HepG2 (cell line): ENCODE data around the gene ASAP2. TPM values are rescaled to one million over a fixed set of nuclear protein-coding genes. Genes with fewer than 3 reads are reported as not detected.
A peak's percentile ranks its signal among the peaks of the same experiment; 100 is the strongest.

ENCODE experiments used
- EED ChIP-seq: sonication (generic); formaldehyde crosslinking; IDR thresholded peaks from 2 replicates; pipeline ENCODE4 v1.5.0; 2020; ENCODE audit warnings: mild to moderate bottlenecking, missing genetic modification reagents
- HDAC2 ChIP-seq: sonication (generic); formaldehyde crosslinking; IDR thresholded peaks from 2 replicates; pipeline ENCODE4 v1.4.0; 2020; ENCODE audit warnings: missing genetic modification reagents
- HOXA7 ChIP-seq: sonication (generic); formaldehyde crosslinking; IDR thresholded peaks from 2 replicates; pipeline ENCODE4 v1.8.1; 2022; ENCODE audit warnings: mild to moderate bottlenecking, missing genetic modification reagents, moderate library complexity
- NFRKB ChIP-seq: fragments of 450-650 bp; IDR thresholded peaks from 2 replicates; pipeline ENCODE4 v1.6.1; 2017
- SMAD1 ChIP-seq: sonication (generic); formaldehyde crosslinking; IDR thresholded peaks from 2 replicates; pipeline ENCODE4 v1.4.0; 2020; ENCODE audit warnings: missing genetic modification reagents, low read depth, mild to moderate bottlenecking, borderline replicate concordance
- XRCC5 ChIP-seq: fragments of 200-400 bp; formaldehyde crosslinking; optimal IDR thresholded peaks from 2 replicates; pipeline ENCODE3; 2017; ENCODE audit warnings: mild to moderate bottlenecking, low read length
- ZNF430 ChIP-seq: sonication (generic); formaldehyde crosslinking; IDR thresholded peaks from 2 replicates; pipeline ENCODE4 v1.9.0; 2021; ENCODE audit warnings: mild to moderate bottlenecking, missing genetic modification reagents
- ZNF546 ChIP-seq: sonication (generic); formaldehyde crosslinking; conservative IDR thresholded peaks from 2 replicates; pipeline ENCODE4 v1.8.1; 2023; ENCODE audit warnings: mild to moderate bottlenecking, missing genetic modification reagents
- ZNF558 ChIP-seq: sonication (generic); formaldehyde crosslinking; IDR thresholded peaks from 2 replicates; pipeline ENCODE4 v1.9.0; 2022; ENCODE audit warnings: mild to moderate bottlenecking, missing genetic modification reagents, borderline replicate concordance
- ZNF782 ChIP-seq: sonication (generic); formaldehyde crosslinking; IDR thresholded peaks from 2 replicates; pipeline ENCODE4 v1.4.0; 2020; ENCODE audit warnings: missing genetic modification reagents, mild to moderate bottlenecking, borderline replicate concordance
- polyA plus RNA-seq, 8 experiments: library from polyadenylated mRNA; depleted of rRNA in 3 of 8; stranded (reverse) in 7 of 8; unstranded in 1 of 8; fragments of >200 nt; fragmentation: Illumina TruSeq in 4 of 8; extraction: Trizol in 4 of 8; gene quantifications; 2 replicates each; pipeline versions ENCODE4 v1.2.1 to v1.2.3, GENCODE V29; 2011 to 2016; ENCODE audit warnings: low read depth in 4 of 8, missing spikeins in 1 of 8, mixed read lengths in 1 of 8; ENCODE audit not compliant: insufficient read depth in 1 of 8
- total RNA-seq, 5 experiments: library from RNA; depleted of rRNA; stranded (reverse); fragments of >200 nt; fragmentation: Illumina TruSeq; extraction: Trizol; gene quantifications; 2 replicates each; pipeline ENCODE4 v1.2.3, GENCODE V29; 2016; ENCODE audit warnings: low read depth in 1 of 5
- TF ChIP-seq, protein P1 (sequence below): sonication (generic); formaldehyde crosslinking; IDR thresholded peaks from 2 replicates; pipeline ENCODE4 v1.5.0; 2020; ENCODE audit warnings: mild to moderate bottlenecking, missing genetic modification reagents, borderline replicate concordance
- TF ChIP-seq, protein P2 (sequence below): sonication (generic); formaldehyde crosslinking; IDR thresholded peaks from 2 replicates; pipeline ENCODE4 v1.5.1; 2020; ENCODE audit warnings: mild to moderate bottlenecking, missing genetic modification reagents, moderate library complexity
- TF ChIP-seq, protein P3 (sequence below): IDR thresholded peaks from 2 replicates; pipeline ENCODE4 v1.6.1; 2016; ENCODE audit warnings: low read depth, borderline replicate concordance

ASAP2 gene
- total and polyA plus RNA-seq, 2 of the 13 experiments (the other 11 are each of a cell fraction or from before 2014, with no cell fraction given) = 7.3 to 22.3 TPM

DNA sequence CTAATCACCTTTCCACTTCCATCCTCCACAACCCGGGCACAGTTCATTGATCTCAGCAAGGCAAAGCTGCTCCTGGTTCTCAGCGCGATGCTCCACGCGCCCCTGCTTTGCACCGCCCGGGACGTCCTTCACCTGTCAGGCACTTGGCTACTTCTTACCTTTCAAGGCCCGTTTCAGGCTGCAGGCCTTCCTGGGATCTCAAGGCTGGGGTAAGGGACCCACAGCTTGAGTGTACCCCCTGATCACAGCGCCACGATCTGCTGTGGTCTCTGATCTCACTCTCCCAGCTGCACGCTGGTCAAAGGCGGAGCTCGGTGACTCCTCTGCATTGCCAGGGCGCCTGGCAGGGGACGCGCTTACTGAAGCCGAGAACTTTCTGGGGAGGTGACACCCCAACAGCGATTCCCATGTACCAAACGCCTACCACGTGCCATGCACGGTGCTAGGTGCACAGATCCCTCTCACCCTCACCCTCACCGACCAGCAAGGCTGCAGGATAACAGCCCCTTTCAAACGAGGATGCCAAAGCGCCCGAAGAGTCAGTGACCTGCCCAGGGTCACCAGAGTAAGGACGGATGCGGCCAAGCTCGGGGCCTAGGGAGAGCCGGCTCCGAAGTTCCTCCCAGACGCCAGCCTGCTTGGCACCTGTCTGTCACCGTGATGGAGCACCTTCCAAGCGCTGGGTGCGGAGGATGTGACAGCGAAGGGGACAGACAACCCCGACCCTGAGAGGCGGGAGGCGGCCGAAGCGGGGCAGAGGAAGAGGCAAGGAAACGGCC, 215.9 kb downstream of the ASAP2 start (continued):
- TF ChIP-seq, protein P1, sequence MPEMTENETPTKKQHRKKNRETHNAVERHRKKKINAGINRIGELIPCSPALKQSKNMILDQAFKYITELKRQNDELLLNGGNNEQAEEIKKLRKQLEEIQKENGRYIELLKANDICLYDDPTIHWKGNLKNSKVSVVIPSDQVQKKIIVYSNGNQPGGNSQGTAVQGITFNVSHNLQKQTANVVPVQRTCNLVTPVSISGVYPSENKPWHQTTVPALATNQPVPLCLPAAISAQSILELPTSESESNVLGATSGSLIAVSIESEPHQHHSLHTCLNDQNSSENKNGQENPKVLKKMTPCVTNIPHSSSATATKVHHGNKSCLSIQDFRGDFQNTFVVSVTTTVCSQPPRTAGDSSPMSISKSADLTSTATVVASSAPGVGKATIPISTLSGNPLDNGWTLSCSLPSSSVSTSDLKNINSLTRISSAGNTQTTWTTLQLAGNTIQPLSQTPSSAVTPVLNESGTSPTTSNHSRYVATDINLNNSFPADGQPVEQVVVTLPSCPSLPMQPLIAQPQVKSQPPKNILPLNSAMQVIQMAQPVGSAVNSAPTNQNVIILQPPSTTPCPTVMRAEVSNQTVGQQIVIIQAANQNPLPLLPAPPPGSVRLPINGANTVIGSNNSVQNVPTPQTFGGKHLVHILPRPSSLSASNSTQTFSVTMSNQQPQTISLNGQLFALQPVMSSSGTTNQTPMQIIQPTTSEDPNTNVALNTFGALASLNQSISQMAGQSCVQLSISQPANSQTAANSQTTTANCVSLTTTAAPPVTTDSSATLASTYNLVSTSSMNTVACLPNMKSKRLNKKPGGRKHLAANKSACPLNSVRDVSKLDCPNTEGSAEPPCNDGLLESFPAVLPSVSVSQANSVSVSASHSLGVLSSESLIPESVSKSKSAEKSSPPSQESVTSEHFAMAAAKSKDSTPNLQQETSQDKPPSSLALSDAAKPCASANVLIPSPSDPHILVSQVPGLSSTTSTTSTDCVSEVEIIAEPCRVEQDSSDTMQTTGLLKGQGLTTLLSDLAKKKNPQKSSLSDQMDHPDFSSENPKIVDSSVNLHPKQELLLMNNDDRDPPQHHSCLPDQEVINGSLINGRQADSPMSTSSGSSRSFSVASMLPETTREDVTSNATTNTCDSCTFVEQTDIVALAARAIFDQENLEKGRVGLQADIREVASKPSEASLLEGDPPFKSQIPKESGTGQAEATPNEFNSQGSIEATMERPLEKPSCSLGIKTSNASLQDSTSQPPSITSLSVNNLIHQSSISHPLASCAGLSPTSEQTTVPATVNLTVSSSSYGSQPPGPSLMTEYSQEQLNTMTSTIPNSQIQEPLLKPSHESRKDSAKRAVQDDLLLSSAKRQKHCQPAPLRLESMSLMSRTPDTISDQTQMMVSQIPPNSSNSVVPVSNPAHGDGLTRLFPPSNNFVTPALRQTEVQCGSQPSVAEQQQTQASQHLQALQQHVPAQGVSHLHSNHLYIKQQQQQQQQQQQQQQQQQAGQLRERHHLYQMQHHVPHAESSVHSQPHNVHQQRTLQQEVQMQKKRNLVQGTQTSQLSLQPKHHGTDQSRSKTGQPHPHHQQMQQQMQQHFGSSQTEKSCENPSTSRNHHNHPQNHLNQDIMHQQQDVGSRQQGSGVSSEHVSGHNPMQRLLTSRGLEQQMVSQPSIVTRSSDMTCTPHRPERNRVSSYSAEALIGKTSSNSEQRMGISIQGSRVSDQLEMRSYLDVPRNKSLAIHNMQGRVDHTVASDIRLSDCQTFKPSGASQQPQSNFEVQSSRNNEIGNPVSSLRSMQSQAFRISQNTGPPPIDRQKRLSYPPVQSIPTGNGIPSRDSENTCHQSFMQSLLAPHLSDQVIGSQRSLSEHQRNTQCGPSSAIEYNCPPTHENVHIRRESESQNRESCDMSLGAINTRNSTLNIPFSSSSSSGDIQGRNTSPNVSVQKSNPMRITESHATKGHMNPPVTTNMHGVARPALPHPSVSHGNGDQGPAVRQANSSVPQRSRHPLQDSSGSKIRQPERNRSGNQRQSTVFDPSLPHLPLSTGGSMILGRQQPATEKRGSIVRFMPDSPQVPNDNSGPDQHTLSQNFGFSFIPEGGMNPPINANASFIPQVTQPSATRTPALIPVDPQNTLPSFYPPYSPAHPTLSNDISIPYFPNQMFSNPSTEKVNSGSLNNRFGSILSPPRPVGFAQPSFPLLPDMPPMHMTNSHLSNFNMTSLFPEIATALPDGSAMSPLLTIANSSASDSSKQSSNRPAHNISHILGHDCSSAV = no peak
- no peak for TF ChIP-seq SMAD1 (CRISPR knock-in tag)
- peak; percentile 74 for TF ChIP-seq ZNF430 (CRISPR knock-in tag)
- no peak for TF ChIP-seq ZNF782 (CRISPR knock-in tag)
- no peak; the same call in 1 of the 2 replicates for TF ChIP-seq ZNF558
- no peak; the same call in none of the 2 replicates for TF ChIP-seq HDAC2
- TF ChIP-seq, protein P2, sequence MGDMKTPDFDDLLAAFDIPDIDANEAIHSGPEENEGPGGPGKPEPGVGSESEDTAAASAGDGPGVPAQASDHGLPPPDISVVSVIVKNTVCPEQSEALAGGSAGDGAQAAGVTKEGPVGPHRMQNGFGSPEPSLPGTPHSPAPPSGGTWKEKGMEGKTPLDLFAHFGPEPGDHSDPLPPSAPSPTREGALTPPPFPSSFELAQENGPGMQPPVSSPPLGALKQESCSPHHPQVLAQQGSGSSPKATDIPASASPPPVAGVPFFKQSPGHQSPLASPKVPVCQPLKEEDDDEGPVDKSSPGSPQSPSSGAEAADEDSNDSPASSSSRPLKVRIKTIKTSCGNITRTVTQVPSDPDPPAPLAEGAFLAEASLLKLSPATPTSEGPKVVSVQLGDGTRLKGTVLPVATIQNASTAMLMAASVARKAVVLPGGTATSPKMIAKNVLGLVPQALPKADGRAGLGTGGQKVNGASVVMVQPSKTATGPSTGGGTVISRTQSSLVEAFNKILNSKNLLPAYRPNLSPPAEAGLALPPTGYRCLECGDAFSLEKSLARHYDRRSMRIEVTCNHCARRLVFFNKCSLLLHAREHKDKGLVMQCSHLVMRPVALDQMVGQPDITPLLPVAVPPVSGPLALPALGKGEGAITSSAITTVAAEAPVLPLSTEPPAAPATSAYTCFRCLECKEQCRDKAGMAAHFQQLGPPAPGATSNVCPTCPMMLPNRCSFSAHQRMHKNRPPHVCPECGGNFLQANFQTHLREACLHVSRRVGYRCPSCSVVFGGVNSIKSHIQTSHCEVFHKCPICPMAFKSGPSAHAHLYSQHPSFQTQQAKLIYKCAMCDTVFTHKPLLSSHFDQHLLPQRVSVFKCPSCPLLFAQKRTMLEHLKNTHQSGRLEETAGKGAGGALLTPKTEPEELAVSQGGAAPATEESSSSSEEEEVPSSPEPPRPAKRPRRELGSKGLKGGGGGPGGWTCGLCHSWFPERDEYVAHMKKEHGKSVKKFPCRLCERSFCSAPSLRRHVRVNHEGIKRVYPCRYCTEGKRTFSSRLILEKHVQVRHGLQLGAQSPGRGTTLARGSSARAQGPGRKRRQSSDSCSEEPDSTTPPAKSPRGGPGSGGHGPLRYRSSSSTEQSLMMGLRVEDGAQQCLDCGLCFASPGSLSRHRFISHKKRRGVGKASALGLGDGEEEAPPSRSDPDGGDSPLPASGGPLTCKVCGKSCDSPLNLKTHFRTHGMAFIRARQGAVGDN (CRISPR knock-in tag) = peak; percentile 93
- TF ChIP-seq XRCC5 = peak; percentile 62
- no peak for TF ChIP-seq HOXA7 (CRISPR knock-in tag)
- TF ChIP-seq NFRKB = no peak
- TF ChIP-seq ZNF546 = 0 out of 2 replicates have a peak, but pooled peaks have one; percentile 6
- TF ChIP-seq, protein P3, sequence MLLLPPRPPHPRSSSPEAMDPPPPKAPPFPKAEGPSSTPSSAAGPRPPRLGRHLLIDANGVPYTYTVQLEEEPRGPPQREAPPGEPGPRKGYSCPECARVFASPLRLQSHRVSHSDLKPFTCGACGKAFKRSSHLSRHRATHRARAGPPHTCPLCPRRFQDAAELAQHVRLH (CRISPR knock-in tag) = no peak; the same call in 1 of the 2 replicates
- peak; percentile 82; the same call in 1 of the 2 replicates for TF ChIP-seq EED
